HG03066 (cell line): ENCODE data around the gene TANC2.

Experiments used
- ATAC-seq: cut with Tn5 transposase; IDR thresholded peaks from one replicate; pipeline ENCODE4 v1.9.1; 2021; ENCODE audit warnings: low read depth; ENCODE audit not compliant: unreplicated experiment

TANC2 gene

GRCh38 chr17:62965686-62966425 is at the start of gene TANC2:
TANC2 (plus strand) TSS chr17:62966235; CDS start chr17:63009560, 43,325 bp downstream.
- ATAC-seq = no peak

- no peak for ATAC-seq
Measured at GRCh38 chr17:62916684-62917571, 49.1 kb upstream of the TANC2 start.

- no peak for ATAC-seq
Measured at GRCh38 chr17:62919388-62919787, 46.6 kb upstream of the TANC2 start.

GRCh38 chr17:62920300-62920699 is 45.7 kb upstream of the TANC2 start:
- no peak for ATAC-seq

- no peak for ATAC-seq
Measured at GRCh38 chr17:62921817-62922216, 44.2 kb upstream of the TANC2 start.

GRCh38 chr17:62923258-62924150 is 42.5 kb upstream of the TANC2 start:
- ATAC-seq = no peak

GRCh38 chr17:62925267-62925836 is 40.7 kb upstream of the TANC2 start:
- no peak for ATAC-seq

- ATAC-seq = no peak
Measured at GRCh38 chr17:62927083-62927482, 39.0 kb upstream of the TANC2 start.

- ATAC-seq = no peak
Measured at GRCh38 chr17:62929320-62929719, 36.7 kb upstream of the TANC2 start.

- ATAC-seq = no peak
Measured at GRCh38 chr17:62931101-62931500, 34.9 kb upstream of the TANC2 start.

GRCh38 chr17:62933501-62934385 is 32.3 kb upstream of the TANC2 start:
- ATAC-seq = no peak

GRCh38 chr17:62935098-62935497 is 30.9 kb upstream of the TANC2 start:
- ATAC-seq = no peak

GRCh38 chr17:62935523-62935922 is 30.5 kb upstream of the TANC2 start:
- ATAC-seq = no peak

- no peak for ATAC-seq
Measured at GRCh38 chr17:62937606-62938005, 28.4 kb upstream of the TANC2 start.

GRCh38 chr17:62941358-62941991 is 24.6 kb upstream of the TANC2 start:
- ATAC-seq = no peak

GRCh38 chr17:62948370-62948769 is 17.7 kb upstream of the TANC2 start:
- ATAC-seq = no peak

GRCh38 chr17:62949036-62949435 is 17.0 kb upstream of the TANC2 start:
- ATAC-seq = no peak

- no peak for ATAC-seq
Measured at GRCh38 chr17:62950067-62950466, 16.0 kb upstream of the TANC2 start.

- ATAC-seq = no peak
Measured at GRCh38 chr17:62955841-62956352, 10.1 kb upstream of the TANC2 start.
